ENCODE data around the gene TEAD4. TPM values are rescaled to one million over a fixed set of nuclear protein-coding genes. Genes with fewer than 3 reads are reported as not detected.
A peak's percentile ranks its signal among the peaks of the same experiment; 100 is the strongest.
"Not testable (repeated sequence)": the region's sequence is repeated elsewhere in the genome, so short reads cannot be mapped to it uniquely, and the experiment has no call there.

TEAD4 gene
- total RNA-seq, 1 experiment from 2014 or later = 43.6 TPM

GRCh38 chr12:3047961-3048360 is 88.8 kb downstream of the TEAD4 start:
- DNase-seq (ENCODE audit: low read depth) = no peak

- no peak for DNase-seq (ENCODE audit: low read depth)
Observed at GRCh38 chr12:3048540-3048939, 89.3 kb downstream of the TEAD4 start.

GRCh38 chr12:3049176-3049575 is 90.0 kb downstream of the TEAD4 start:
- no peak for DNase-seq (ENCODE audit: low read depth)

- peak; percentile 61 for DNase-seq (ENCODE audit: low read depth)
Observed at GRCh38 chr12:3049611-3050249, 90.5 kb downstream of the TEAD4 start.

- DNase-seq (ENCODE audit: low read depth) = no peak
Observed at GRCh38 chr12:3054374-3054773, 95.2 kb downstream of the TEAD4 start.

GRCh38 chr12:3055026-3055703 is 96.0 kb downstream of the TEAD4 start:
- no peak for DNase-seq (ENCODE audit: low read depth)

GRCh38 chr12:3055704-3056467 is 96.7 kb downstream of the TEAD4 start:
- DNase-seq (ENCODE audit: low read depth) = no peak

- DNase-seq (ENCODE audit: low read depth) = peak; percentile 64
Observed at GRCh38 chr12:3061059-3061458, 101.9 kb downstream of the TEAD4 start.

GRCh38 chr12:3061501-3062215 is 102.5 kb downstream of the TEAD4 start:
- peak; percentile 40 for DNase-seq (ENCODE audit: low read depth)

GRCh38 chr12:3065300-3065699 is 106.1 kb downstream of the TEAD4 start:
- DNase-seq (ENCODE audit: low read depth) = no peak

GRCh38 chr12:3065846-3066245 is 106.6 kb downstream of the TEAD4 start:
- not testable (repeated sequence) for DNase-seq (ENCODE audit: low read depth)

- no peak for DNase-seq (ENCODE audit: low read depth)
Observed at GRCh38 chr12:3069714-3070113, 110.5 kb downstream of the TEAD4 start.

GRCh38 chr12:3071107-3071506 is 111.9 kb downstream of the TEAD4 start:
- no peak for DNase-seq (ENCODE audit: low read depth)

GRCh38 chr12:3071710-3072109 is 112.5 kb downstream of the TEAD4 start:
- no peak for DNase-seq (ENCODE audit: low read depth)

GRCh38 chr12:3073438-3074250 is 114.4 kb downstream of the TEAD4 start:
- peak; percentile 76 for DNase-seq (ENCODE audit: low read depth)

GRCh38 chr12:3075315-3075714 is 116.1 kb downstream of the TEAD4 start:
- DNase-seq (ENCODE audit: low read depth) = no peak

- DNase-seq (ENCODE audit: low read depth) = peak; percentile 42
Observed at GRCh38 chr12:3076730-3077571, 117.8 kb downstream of the TEAD4 start, which contains the start of gene TSPAN9. Gene TSPAN9 (plus strand): TSS chr12:3077379. CDS start chr12:3201194, 123,815 bp downstream.

GRCh38 chr12:3077572-3078081 is 118.4 kb downstream of the TEAD4 start:
- DNase-seq (ENCODE audit: low read depth) = peak; percentile 32

GRCh38 chr12:3078086-3078820 is 119.1 kb downstream of the TEAD4 start:
- DNase-seq (ENCODE audit: low read depth) = no peak
